Right cardiac atrium (tissue), 5 donors: ENCODE results near the gene CASS4. TPM values are rescaled to one million over a fixed set of nuclear protein-coding genes. Genes with fewer than 3 reads are reported as not detected.
A peak's percentile ranks its signal among the peaks of the same experiment; 100 is the strongest.

Experiments used
- ATAC-seq, 2 donors: fragments of 200-7000 bp; cut with Tn5 transposase; one replicate each; pipeline versions ENCODE4 v1.8.0 to v1.9.1; 2020; ENCODE audit warnings: moderate library complexity in 2 of 2, mild to moderate bottlenecking in 1 of 2
- DNase-seq, 3 donors: peaks; one replicate each; pipeline ENCODE4 v3.0.0-alpha.2; 2020
- H3K27ac ChIP-seq: one replicate; pipeline ENCODE4 v1.5.1; 2013; ENCODE audit warnings: mild to moderate bottlenecking, low read length, control low read depth, moderate library complexity
- H3K27me3 ChIP-seq: one replicate; pipeline ENCODE4 v1.6.1; 2013; ENCODE audit not compliant: control insufficient read depth, insufficient read depth
- H3K4me1 ChIP-seq: one replicate; pipeline ENCODE4 v1.6.1; 2013; ENCODE audit warnings: low read length; ENCODE audit not compliant: control insufficient read depth, insufficient read depth
- H3K4me3 ChIP-seq: one replicate; pipeline ENCODE4 v1.5.1; 2013; ENCODE audit warnings: low read length, control low read depth
- H3K9me3 ChIP-seq: one replicate; pipeline ENCODE4 v1.6.1; 2013; ENCODE audit warnings: low read length; ENCODE audit not compliant: control insufficient read depth
- WGBS: extraction: QIAGEN DNeasy Blood & Tissue Kit; methylation state at CpG from one replicate; pipeline ENCODE4 v1.1.7; 2013; 5-methylcytosine and 5-hydroxymethylcytosine counted together
- intact Hi-C, 4 donors: fragments of 100-400 bp; cut with DNase I; formaldehyde crosslinking; loops; one replicate each; pipeline versions ENCODE4 v1.11.0 to v1.14.0; 2022 to 2023
- polyA plus RNA-seq: library from polyadenylated mRNA; stranded (reverse); fragments of 200-250 nt; gene quantifications from one replicate; pipeline ENCODE4 v1.2.3, GENCODE V29; 2013
- total RNA-seq, 4 donors: library from RNA; stranded (reverse); fragmentation: NEBNext Ultra II Directional; extraction: Animal tissue kit (Norgen Biotek cat#: 25700); gene quantifications; one replicate each; pipeline ENCODE4 v1.2.1, GENCODE V29; 2021
- donor health status: healthy with polysubstance abuse.
- donor health status: DM: no; HTN: yes; CAD: no.
- donor health status: DM: no; HTN: no; CAD: no.
- donor health status: DM: no; HTN: yes; CAD: no; lungs with severe emphysema.
- donor health status: DM: yes; HTN: yes; CAD: no.

CASS4 gene
- total and polyA plus RNA-seq, 5 donors = 0.34 to 0.79 (median 0.56) TPM

DNA sequence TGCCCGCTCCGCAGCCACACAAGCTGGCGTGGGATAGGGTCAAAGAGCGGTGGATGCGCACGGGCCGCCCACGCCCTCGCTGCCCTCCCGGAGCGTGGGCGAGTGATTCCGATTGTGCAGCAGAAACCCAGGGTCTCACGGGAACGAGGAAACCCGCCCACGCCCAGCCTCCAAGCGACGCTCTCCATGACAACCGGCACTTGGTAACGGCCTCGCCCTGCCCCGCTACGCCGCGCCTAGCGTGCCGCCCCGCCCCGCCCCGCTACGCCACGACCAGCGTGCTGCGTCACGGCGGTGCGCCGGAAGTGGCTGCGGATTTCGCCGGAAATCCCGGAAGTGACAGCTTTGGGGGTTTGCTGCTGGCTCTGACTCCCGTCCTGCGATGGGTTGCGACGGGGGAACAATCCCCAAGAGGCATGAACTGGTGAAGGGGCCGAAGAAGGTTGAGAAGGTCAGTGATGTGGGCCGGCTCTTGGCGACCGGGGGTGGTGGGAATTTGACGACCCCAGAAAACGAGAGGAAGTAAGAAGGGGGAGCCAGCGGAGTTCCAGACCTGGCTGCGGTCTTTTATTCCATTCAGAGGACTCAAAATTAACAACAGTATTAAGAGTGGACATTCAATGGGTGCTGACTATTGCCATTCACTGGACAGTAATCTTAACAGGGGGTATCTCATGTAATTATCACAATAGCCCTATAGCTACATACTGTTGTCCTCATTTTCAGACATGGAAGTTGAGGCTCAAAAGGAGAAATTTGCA, 56.4 kb downstream of the CASS4 start, which contains the start of gene RTF2:
RTF2 (plus strand) TSS at position 312 of the 761 bp plus-strand sequence; CDS start at position 383, 71 bp downstream.
- under 1% methylated on average over 55 of the region's 55 CpGs for WGBS
- intact Hi-C loops = loop anchor here (5.0 to 10.0 kb wide), 4 partner anchors 54 to 74 kb away; partner anchors contain the start of genes AURKA (in 1 of the 4), CASS4 (in 1 of the 4) and CSTF1 (in 1 of the 4)
- no peaks in the 10 kb centered on the region for H3K9me3 ChIP-seq
- DNase-seq = peak; percentile 96 to 98 (median 97)
- no peaks in the 10 kb centered on the region for H3K27me3 ChIP-seq
- H3K4me1 ChIP-seq = no peaks in the 10 kb centered on the region
- ATAC-seq = peak; percentile 100
- peak within 1 kb of the TSS; percentile 81 for H3K4me3 ChIP-seq
- H3K27ac ChIP-seq = peak within 1 kb of the TSS; percentile 52

DNA sequence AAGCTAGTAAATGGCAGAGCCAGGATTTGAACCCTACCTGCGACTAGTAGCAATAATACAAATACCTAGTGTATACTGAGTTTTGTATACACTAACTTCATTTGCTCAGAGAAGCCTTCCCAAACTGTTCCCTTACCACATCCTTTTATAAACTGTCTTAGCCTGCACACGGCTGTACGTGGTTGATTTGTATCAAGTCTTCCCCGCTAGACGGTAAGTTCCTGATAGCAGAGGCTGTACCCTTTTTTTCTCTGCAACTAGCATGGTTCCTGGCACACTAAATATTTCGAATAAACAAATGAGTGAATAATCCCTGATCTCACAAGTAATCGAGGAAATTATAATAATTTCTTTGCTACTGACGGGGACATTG, 57.0 kb downstream of the CASS4 start:
- intact Hi-C loops = loop anchor here (5.0 to 10.0 kb wide), 4 partner anchors 54 to 74 kb away; partner anchors contain the start of genes AURKA (in 1 of the 4), CASS4 (in 1 of the 4) and CSTF1 (in 1 of the 4)
- Histone ChIP-seq H3K4me1 (no peaks in the 10 kb centered on the region), H3K27ac (no peak overlapping the region), H3K27me3 (no peaks in the 10 kb centered on the region), H3K9me3 (no peaks in the 10 kb centered on the region), H3K4me3 (peak overlapping the region; percentile 81)
- no peak for ATAC-seq
- DNase-seq = no peak
- WGBS = 26% methylated on average over 8 of the region's 8 CpGs

- no peak overlapping the region for H3K4me3 ChIP-seq
- 70% methylated on average over 7 of the region's 7 CpGs for WGBS
- H3K27ac ChIP-seq = no peak overlapping the region
- H3K9me3 ChIP-seq = no peaks in the 10 kb centered on the region
- intact Hi-C loops = no loop called here
- ATAC-seq = no peak
- no peaks in the 10 kb centered on the region for H3K27me3 ChIP-seq
- no peak for DNase-seq
- H3K4me1 ChIP-seq = no peaks in the 10 kb centered on the region
These were observed 71.9 kb downstream of the CASS4 start for GRCh38 chr20:56483970-56484369.

GRCh38 chr20:56487216-56487615, 75.2 kb downstream of the CASS4 start:
- no peaks in the 10 kb centered on the region for H3K9me3 ChIP-seq
- no peaks in the 10 kb centered on the region for H3K4me1 ChIP-seq
- DNase-seq (no peak), ATAC-seq (no peak)
- 72% methylated on average over 11 of the region's 11 CpGs for WGBS
- no peak overlapping the region for H3K27ac ChIP-seq
- no peaks in the 10 kb centered on the region for H3K27me3 ChIP-seq
- H3K4me3 ChIP-seq = no peak overlapping the region
- intact Hi-C loops = no loop called here

DNA sequence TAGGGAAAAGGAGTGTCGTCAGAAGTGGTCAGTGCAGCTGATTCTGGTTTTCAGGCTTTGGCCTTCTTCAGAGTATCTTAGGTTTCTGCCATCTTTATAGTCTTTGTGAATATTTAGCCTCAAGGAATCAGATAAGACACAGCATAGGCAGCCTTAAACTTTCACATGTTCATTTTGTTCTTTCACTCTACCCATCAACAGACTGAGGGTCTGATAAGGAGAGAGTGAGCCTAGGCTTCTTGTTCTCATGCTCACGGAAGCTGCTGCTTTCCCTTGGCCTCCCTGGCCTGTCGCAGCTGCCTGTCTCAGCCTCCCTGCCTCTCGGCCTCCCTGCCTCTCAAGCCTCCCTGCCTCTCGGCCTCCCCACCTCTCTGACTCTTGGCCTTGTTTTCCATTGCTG, 76.5 kb downstream of the CASS4 start:
- 96% methylated on average over 5 of the region's 5 CpGs for WGBS
- H3K4me1 ChIP-seq = no peaks in the 10 kb centered on the region
- ATAC-seq (no peak), DNase-seq (no peak)
- no peak overlapping the region for H3K4me3 ChIP-seq
- H3K27ac ChIP-seq = no peak overlapping the region
- intact Hi-C loops = no loop called here
- no peaks in the 10 kb centered on the region for H3K9me3 ChIP-seq
- H3K27me3 ChIP-seq = no peaks in the 10 kb centered on the region

- no peaks in the 10 kb centered on the region for H3K4me1 ChIP-seq
- ATAC-seq = no peak
These were observed 89.1 kb downstream of the CASS4 start for GRCh38 chr20:56501116-56501515.

GRCh38 chr20:56503916-56504315, 91.9 kb downstream of the CASS4 start:
- H3K9me3 ChIP-seq = no peaks in the 10 kb centered on the region
- DNase-seq (no peak), ATAC-seq (no peak)
- H3K4me1 ChIP-seq = no peaks in the 10 kb centered on the region
- no peak overlapping the region for H3K4me3 ChIP-seq
- intact Hi-C loops = no loop called here
- 89% methylated on average over 8 of the region's 8 CpGs for WGBS
- no peak overlapping the region for H3K27ac ChIP-seq
- H3K27me3 ChIP-seq = no peaks in the 10 kb centered on the region

More at GRCh38 chr20:56501116-56501515, 89.1 kb downstream of the CASS4 start:
- intact Hi-C loops = no loop called here
- no peak for DNase-seq
- Histone ChIP-seq H3K27me3 (no peaks in the 10 kb centered on the region), H3K9me3 (no peaks in the 10 kb centered on the region), H3K27ac (no peak overlapping the region), H3K4me3 (no peak overlapping the region)
- WGBS = 96% methylated on average over 1 of the region's 1 CpG

GRCh38 chr20:56504373-56505005, 92.4 kb downstream of the CASS4 start:
- Histone ChIP-seq H3K27ac (no peak overlapping the region), H3K27me3 (no peaks in the 10 kb centered on the region), H3K4me1 (no peaks in the 10 kb centered on the region), H3K4me3 (no peak overlapping the region), H3K9me3 (no peaks in the 10 kb centered on the region)
- ATAC-seq (no peak), DNase-seq (no peak)
- intact Hi-C loops = no loop called here
- WGBS = 83% methylated on average over 9 of the region's 9 CpGs

DNA sequence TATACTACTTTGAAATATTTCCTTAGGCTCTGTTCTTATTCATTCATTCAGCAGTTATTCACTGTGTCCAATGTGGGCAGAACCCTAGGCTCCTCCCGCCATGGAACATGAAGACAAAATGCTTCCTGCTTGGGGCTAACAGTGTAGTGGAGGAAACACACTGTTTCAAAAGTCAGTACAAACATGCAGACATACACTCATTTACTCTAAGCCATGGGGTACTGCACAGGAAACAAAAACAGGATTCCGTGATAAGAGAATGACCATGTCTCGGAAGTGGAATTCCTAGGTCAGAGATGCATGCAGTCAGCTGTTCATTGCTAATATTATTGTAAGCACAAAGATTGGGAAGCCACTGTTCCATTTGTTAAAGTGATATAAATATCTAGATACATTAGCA, 94.0 kb downstream of the CASS4 start:
- Histone ChIP-seq H3K27me3 (no peaks in the 10 kb centered on the region), H3K4me3 (no peak overlapping the region), H3K27ac (no peak overlapping the region), H3K4me1 (no peaks in the 10 kb centered on the region), H3K9me3 (no peaks in the 10 kb centered on the region)
- peak; percentile 33 to 55 for ATAC-seq
- 49% methylated on average over 3 of the region's 3 CpGs for WGBS
- intact Hi-C loops = no loop called here
- no peak for DNase-seq
